Progenitor cell of endocrine pancreas (in vitro differentiated cells): Measurements from ENCODE around the gene UNC13D. TPM values are rescaled to one million over a fixed set of nuclear protein-coding genes. Genes with fewer than 3 reads are reported as not detected.

ENCODE experiments used
- DNase-seq: peaks from one replicate; pipeline ENCODE4 v3.0.0; 2021; ENCODE audit warnings: low spot score; ENCODE audit not compliant: unreplicated experiment
- H3K27ac Mint-ChIP-seq: 2 replicates; pipeline ENCODE4 v1.8.0; 2021; ENCODE audit warnings: mild to moderate bottlenecking, moderate library complexity, mixed read lengths
- H3K27me3 Mint-ChIP-seq: 2 replicates; pipeline ENCODE4 v1.8.0; 2021; ENCODE audit warnings: mixed read lengths
- H3K36me3 Mint-ChIP-seq: 2 replicates; pipeline ENCODE4 v1.8.0; 2022; ENCODE audit warnings: mixed read lengths; ENCODE audit not compliant: insufficient read depth
- H3K4me1 Mint-ChIP-seq: 2 replicates; pipeline ENCODE4 v1.8.0; 2021; ENCODE audit warnings: low read depth, mixed read lengths
- H3K4me3 Mint-ChIP-seq: 2 replicates; pipeline ENCODE4 v1.8.0; 2021; ENCODE audit warnings: low read depth, mild to moderate bottlenecking, moderate library complexity, mixed read lengths
- H3K9me3 Mint-ChIP-seq: 2 replicates; pipeline ENCODE4 v1.8.0; 2021; ENCODE audit warnings: low read depth, mixed read lengths
- CTCF ChIP-seq: fragments of 200-600 bp; sonication (generic); IDR thresholded peaks from one replicate; pipeline ENCODE4 v1.5.0; 2021; ENCODE audit warnings: antibody characterized with exemption, mild to moderate bottlenecking; ENCODE audit not compliant: unreplicated experiment
- total RNA-seq: library from RNA; stranded (reverse); gene quantifications from 2 replicates; pipeline ENCODE4 v1.2.1, GENCODE V29; 2021

UNC13D gene
- total RNA-seq, 1 donor from 2014 or later = 2.7 TPM

GRCh38 chr17:75831032-75831571, 13.1 kb downstream of the UNC13D start:
- DNase-seq = no peak
- Mint-ChIP-seq H3K36me3 (no peaks in the 10 kb centered on the region), H3K4me3 (no peak overlapping the region), H3K4me1 (peaks cover 4% of the 10 kb centered on the region), H3K9me3 (no peaks in the 10 kb centered on the region), H3K27me3 (no peaks in the 10 kb centered on the region), H3K27ac (no peak overlapping the region)
- no peak for TF ChIP-seq CTCF

GRCh38 chr17:75830164-75831031, 13.8 kb downstream of the UNC13D start:
- DNase-seq = peak; percentile 36
- no peak overlapping the region for H3K27ac Mint-ChIP-seq
- peaks cover 4% of the 10 kb centered on the region for H3K4me1 Mint-ChIP-seq
- peak; percentile 63 for TF ChIP-seq CTCF
- no peak overlapping the region for H3K4me3 Mint-ChIP-seq
- H3K9me3 Mint-ChIP-seq = no peaks in the 10 kb centered on the region
- H3K27me3 Mint-ChIP-seq = no peaks in the 10 kb centered on the region
- peaks cover under 1% of the 10 kb centered on the region for H3K36me3 Mint-ChIP-seq

- no peak for TF ChIP-seq CTCF
- peaks cover 2% of the 10 kb centered on the region for H3K36me3 Mint-ChIP-seq
- no peaks in the 10 kb centered on the region for H3K9me3 Mint-ChIP-seq
- H3K27me3 Mint-ChIP-seq = no peaks in the 10 kb centered on the region
- no peak for DNase-seq
- H3K4me3 Mint-ChIP-seq = no peak overlapping the region
- H3K27ac Mint-ChIP-seq = no peak overlapping the region
- H3K4me1 Mint-ChIP-seq = peaks cover 4% of the 10 kb centered on the region
These were observed 14.5 kb downstream of the UNC13D start for GRCh38 chr17:75829747-75830146.

GRCh38 chr17:75828741-75829140, 15.5 kb downstream of the UNC13D start:
- DNase-seq = no peak
- no peak for TF ChIP-seq CTCF
- H3K9me3 Mint-ChIP-seq = no peaks in the 10 kb centered on the region
- H3K4me1 Mint-ChIP-seq = peaks cover 4% of the 10 kb centered on the region
- no peak overlapping the region for H3K4me3 Mint-ChIP-seq
- no peaks in the 10 kb centered on the region for H3K27me3 Mint-ChIP-seq
- peaks cover 2% of the 10 kb centered on the region for H3K36me3 Mint-ChIP-seq
- no peak overlapping the region for H3K27ac Mint-ChIP-seq

- peak overlapping the region; percentile 78 for H3K27ac Mint-ChIP-seq
- H3K27me3 Mint-ChIP-seq = no peaks in the 10 kb centered on the region
- no peaks in the 10 kb centered on the region for H3K9me3 Mint-ChIP-seq
- H3K4me1 Mint-ChIP-seq = peaks cover under 1% of the 10 kb centered on the region
- peaks cover 2% of the 10 kb centered on the region for H3K36me3 Mint-ChIP-seq
- H3K4me3 Mint-ChIP-seq = peak overlapping the region; percentile 14
- no peak for TF ChIP-seq CTCF
- no peak for DNase-seq
These were observed 16.2 kb downstream of the UNC13D start for GRCh38 chr17:75828076-75828400.
